Activated CD4-positive, alpha-beta T cell treated with anti-CD3 and anti-CD28 coated beads, Interleukin-2, amount 50 U/mL, for 16 hours (primary cell): Measurements from ENCODE around the gene SCARB2.
"Not testable (repeated sequence)": the region's sequence is repeated elsewhere in the genome, so short reads cannot be mapped to it uniquely, and the experiment has no call there.

Experiments
- DNase-seq: peaks from one replicate; pipeline ENCODE4 v3.0.0-alpha.2; 2020

Gene SCARB2

DNA sequence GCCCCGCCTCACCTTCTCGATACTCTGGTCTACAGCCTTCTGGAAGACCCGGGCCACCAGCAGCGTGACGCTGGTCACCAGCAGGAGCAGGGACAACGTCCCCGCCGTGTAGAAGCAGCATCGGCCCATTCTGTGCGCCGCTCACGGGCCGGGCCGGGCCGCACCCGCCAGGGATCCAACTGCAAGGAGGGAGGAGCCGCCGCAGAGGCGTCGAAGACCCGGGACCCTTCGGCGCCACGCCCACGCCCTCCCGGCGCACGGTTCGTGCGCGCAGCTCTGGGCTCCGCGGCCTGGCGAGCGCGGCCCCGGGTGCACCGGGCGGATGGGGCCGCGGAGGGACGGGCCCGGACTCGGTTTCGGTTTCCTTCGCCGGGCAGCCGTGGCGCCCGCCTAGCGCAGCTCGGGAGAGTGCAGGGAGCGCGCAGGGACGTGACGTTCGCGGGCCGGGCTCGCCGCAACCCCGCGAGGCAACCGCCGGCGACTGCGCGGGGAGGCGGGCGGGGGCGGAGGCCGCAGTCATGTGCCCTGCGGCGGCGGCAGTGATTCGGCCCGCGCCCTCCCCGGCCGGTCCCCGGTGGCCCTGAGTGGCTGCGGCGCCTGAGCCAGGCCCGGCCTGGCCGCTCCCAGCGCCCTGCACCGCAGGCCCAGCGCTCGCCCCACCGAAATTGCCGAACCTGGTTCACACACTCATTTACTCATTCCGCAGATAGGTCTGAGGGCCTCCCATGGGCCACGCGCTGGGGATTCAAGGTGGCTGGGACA lies at the start of gene SCARB2:
Gene SCARB2 (minus strand): TSS at position 410 of the 762 bp plus-strand sequence. CDS start 281 bp downstream, at position 129.
- DNase-seq, result peak; percentile 64

DNA sequence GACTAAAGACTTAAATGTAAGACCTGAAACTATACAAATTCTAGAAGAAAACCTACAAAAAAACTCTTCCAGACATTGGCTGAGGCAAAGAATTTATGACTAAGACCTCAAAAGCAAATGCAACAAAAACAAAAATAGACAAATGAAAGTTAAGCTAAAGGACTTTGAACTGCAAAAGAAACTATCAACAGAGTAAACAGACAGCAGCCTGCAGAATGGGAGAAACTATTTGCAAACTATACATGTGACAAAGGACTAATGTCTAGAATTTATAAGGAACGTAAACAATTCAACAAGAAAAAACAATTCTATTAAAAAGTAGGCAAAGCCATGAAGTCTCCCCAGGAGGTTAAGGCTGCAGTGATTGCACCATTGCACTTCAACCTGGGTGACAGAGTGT lies 46.9 kb upstream of the SCARB2 start:
- no peak for DNase-seq

- no peak for DNase-seq
Observed at GRCh38 chr4:76257824-76258223, 44.2 kb upstream of the SCARB2 start.

DNA sequence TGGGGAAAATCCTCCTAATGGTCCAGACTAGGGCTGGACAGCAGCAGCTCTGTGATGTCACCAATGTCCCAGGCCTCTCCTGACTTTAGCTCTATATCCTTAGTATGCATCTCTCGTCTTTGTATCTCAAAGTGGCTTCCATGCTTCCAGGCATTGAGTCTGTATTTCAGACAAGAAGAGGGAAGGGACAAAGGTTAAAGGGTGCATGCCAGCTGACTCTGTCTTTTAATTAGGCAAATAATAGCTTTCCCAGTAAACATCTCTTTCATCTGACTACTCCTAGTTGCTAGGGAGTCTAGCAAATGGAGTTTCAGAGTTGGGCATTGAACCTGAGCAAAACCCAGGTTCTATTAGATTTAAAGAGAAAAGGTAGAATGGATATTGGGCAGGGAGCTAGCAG lies 43.3 kb upstream of the SCARB2 start:
- no peak for DNase-seq

DNA sequence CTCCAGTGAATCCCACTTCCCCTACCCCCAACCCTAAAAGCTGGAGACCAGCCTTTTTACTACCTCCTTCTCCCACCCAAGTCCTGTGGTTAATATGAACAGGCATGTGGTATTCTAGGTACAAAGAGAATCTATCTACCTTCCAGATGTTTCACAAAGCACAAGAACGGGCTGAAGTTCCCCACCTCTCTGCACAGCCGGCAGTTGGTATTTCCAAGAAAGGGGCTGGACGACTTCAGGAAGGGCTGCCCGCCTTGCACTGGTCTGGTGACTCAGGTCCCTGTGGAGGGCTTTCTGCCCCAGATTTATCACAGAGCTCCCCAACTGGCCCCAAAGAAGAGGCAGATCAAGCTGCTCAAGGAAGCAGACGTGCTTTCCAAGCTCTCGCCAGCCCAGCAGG lies 42.4 kb upstream of the SCARB2 start:
- DNase-seq, result no peak

- no peak for DNase-seq
Observed at GRCh38 chr4:76253511-76253910, 39.9 kb upstream of the SCARB2 start.

- DNase-seq, result no peak
Observed at GRCh38 chr4:76252271-76252653, 38.6 kb upstream of the SCARB2 start.

- peak; percentile 39 for DNase-seq
Observed at GRCh38 chr4:76251441-76252270, 38.0 kb upstream of the SCARB2 start, which contains the start of gene FAM47E. FAM47E (plus strand) TSS chr4:76251721; CDS start chr4:76251747, 26 bp downstream.

DNA sequence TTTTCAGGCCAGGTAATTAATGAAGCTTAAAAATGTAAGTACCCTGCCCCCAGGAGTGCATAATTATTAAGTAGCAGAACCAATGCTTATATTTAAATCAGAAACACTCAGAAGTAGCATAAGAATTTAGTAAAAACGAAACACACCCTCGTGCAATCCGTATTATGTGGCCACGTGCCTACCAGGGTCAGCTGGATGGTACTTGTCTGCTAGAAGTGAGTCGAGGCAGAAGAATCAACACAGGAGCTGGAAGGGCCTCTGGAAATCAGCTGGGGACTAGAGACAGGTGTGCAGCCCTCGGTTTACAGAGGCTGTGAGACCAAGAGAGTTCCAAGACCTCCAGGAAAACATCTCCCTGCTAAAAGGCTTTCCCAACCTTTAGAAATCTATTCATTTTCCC lies 37.3 kb upstream of the SCARB2 start:
- peak; percentile 20 for DNase-seq

DNA sequence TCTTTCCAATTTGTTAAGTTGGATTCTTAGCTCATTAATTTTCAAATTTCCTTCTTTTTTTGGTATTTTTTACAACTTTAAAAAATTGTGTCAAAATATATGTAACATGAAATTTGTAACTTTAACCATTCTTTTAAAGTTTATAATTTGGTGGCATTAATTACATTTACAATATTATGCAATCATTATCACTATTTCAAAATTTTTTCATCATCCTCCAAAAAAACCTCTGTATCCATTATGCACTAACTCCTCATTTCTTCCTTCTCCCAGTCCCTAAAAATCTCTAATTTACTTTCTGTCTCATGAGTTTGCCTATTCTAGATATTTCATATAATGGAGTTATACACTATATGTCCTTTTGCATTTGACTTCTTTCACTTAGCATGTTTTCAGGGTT lies 33.2 kb upstream of the SCARB2 start:
- DNase-seq, result no peak

DNA sequence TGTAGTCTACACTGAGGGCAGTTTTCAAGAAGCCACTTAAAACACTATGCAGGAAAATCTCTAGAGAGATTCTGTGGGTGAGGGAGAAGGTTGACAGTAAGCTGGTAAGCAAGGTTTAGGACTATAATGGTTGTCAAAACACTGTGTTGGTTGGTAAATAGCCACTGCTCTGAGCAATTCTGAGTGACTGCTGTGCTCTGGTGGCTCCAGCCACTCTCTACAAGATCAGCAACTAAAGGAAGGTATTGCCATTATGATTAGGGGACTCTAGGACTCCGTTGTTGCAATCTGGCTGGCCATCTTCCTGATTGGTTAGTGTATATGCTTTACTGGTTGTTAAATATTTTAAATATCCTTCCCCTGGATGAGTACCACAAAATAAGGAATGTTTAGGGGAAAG lies 32.4 kb upstream of the SCARB2 start:
- no peak for DNase-seq

GRCh38 chr4:76243877-76244276 lies 30.3 kb upstream of the SCARB2 start:
- DNase-seq, result not testable (repeated sequence)

DNA sequence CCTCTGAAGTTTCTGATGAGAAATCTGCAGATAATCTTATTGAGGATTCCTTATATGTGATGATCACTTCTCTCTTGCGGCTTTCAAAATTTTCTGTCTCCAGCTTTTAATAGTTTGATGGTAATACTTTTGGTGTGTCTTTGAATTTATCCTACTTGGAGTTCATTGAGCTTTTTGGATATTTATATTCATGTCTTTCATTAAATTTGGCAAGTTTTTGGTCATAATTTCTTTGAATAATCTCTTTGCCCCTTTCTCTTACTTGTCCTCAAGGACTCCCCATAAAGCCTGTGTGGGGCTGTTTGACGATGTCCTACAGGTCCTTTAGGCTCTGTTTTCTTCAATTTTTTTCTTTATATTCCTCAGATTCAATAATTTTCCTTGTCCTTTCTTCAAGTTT lies 26.6 kb upstream of the SCARB2 start:
- DNase-seq, result no peak

DNA sequence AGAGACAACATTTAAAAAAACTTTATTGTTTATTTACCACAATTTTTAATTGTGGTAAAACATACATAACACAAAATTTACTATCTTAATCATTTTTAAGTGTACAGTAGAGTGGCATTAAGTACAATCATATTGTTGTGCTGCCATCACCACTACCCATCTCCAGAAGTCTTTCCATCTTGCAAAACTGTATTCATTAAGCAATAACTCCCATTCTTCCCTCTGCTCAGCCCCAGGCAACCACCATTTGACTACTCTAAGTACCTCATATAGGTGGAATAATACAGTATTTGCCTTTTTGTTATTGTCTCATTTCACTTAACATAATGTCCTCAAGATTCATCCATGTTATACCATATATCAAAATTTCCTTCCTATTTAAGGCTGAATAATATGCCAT lies 25.1 kb upstream of the SCARB2 start:
- DNase-seq, result no peak

- no peak for DNase-seq
Observed at GRCh38 chr4:76238236-76238635, 24.6 kb upstream of the SCARB2 start.

DNA sequence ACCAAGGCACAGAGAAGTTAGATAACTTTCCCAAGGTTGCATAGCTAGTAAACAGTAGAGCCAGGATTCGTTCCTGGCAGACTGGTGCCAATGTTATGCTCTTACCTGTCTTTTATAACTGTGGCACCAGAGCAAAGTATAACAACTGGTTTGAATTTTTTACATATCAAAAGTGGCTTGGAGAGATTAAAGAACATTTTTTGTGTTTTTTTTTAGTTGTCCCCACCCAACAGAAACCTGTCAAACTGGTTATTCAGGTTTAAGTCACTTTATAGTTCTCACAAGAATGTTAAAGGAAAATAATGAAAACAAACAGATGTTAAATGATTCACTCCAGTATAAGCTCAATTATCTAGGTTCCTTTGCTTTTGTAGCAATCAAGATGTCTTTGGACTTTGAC lies 22.3 kb upstream of the SCARB2 start:
- no peak for DNase-seq

GRCh38 chr4:76235407-76235806 lies 21.8 kb upstream of the SCARB2 start:
- no peak for DNase-seq

DNA sequence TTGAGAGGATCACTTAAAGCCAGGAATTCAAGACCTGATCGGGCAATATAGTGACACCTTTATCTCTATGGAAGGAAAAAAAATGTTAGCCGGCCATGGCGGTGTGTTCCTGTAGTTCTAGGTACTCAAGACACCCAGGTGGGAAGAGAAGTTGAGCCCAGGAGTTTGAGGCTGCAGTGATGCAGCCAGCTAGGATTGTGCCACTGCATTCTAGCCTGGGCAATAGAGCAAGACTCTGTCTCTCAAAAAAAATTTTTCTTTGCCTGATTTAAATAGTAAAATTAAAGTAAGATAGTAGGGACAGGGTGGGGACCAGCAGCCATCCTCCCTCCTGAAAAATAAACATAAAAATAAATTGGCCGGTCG lies 21.0 kb upstream of the SCARB2 start:
- DNase-seq, result no peak

DNA sequence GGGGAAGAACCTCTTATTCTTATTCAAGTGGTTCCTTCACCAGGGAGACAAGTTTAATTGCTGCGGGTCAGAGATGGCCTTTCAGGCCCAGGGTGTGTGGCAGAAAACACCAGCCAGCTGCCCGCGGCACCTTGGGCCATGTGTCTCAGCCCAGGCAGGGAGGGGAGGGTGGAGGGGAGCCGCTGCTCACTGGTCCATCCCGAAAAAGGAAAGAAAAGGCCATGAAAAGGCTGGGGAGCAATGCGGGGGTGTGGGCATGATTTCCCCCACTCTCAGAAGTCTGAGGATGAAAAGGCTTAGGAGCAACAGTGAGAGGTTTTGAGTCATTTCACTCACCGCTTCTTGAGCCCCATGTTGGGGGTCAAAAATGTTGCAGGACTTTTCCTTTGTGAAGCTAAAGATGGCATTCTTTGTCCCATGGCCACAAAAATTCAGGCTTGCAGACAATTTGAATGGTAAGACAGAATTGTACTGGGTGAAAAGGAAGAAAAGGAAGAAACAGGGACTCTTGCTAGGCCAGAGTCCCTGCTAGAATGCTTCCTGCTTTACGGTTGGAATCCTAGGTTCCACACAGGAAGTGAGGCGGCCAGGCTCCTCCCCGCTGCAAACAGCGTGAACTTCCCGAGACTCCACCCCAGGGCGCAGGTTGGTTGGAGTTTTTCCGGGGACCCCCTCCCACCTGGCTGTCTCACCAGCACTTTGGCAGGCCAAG lies 20.5 kb upstream of the SCARB2 start:
- no peak for DNase-seq

DNA sequence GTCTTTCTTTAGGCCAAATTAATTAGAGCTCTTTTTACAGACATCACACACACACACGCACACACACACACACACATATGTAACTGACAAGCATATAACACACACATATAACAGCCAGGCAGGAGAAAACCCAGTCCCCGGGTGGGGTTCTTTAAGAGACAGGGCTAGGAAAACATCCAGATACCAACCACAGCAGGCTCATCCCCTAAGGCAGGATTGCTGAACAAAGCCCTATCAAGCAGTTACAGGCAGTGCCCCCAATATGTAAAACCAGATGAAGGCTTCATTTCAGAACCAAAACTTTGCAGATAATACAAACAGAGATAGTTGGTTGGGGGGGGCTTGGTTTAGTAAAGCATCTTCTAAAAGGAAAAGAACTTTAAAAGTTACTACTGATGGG lies 19.9 kb upstream of the SCARB2 start:
- DNase-seq, result no peak

GRCh38 chr4:76233083-76233482 lies 19.5 kb upstream of the SCARB2 start:
- no peak for DNase-seq

- DNase-seq, result no peak
Observed at GRCh38 chr4:76232681-76233080, 19.1 kb upstream of the SCARB2 start.

DNA sequence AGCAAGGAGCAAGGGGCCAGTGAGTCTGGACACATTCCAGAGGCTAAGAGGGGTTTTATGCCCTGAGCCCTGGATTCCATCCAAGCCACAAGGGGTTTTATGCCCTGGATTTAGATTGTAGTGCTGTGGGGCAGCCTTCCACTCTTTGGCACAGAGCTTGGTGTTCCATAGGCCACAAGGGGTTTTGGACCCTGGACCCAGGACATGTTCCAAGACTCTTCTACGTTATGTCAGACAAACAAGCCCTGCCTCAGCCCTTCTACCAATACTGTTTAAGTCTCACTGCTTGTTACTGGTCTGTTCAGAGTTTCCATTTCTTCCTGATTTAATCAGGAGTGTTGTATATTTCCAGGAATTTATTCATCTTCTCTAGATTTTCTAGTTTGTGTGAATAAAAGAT lies 12.8 kb upstream of the SCARB2 start:
- no peak for DNase-seq

- no peak for DNase-seq
Observed at GRCh38 chr4:76224171-76224570, 10.5 kb upstream of the SCARB2 start.
